Osteoblast (primary cell): ENCODE results near the gene DCAF12. TPM values are rescaled to one million over a fixed set of nuclear protein-coding genes. Genes with fewer than 3 reads are reported as not detected.
A peak's percentile ranks its signal among the peaks of the same experiment; 100 is the strongest.

ENCODE experiments used
- DNase-seq: peaks from one replicate; pipeline ENCODE4 v3.0.0; 2011; ENCODE audit warnings: low spot score, mixed read lengths; ENCODE audit not compliant: insufficient read length; ENCODE audit errors: missing footprints
- H2AFZ ChIP-seq: 2 replicates; pipeline ENCODE4 v1.6.0; 2011; ENCODE audit warnings: mild to moderate bottlenecking, low read length
- H3K27ac ChIP-seq: 2 replicates; pipeline ENCODE4 v1.5.1; 2011; ENCODE audit warnings: mild to moderate bottlenecking, low read depth, low read length, moderate library complexity
- H3K27me3 ChIP-seq: 2 replicates; pipeline ENCODE4 v1.6.0; 2012; ENCODE audit warnings: mild to moderate bottlenecking, control low read depth, inconsistent platforms, low read length, moderate library complexity; ENCODE audit not compliant: insufficient read depth
- H3K36me3 ChIP-seq: 2 replicates; pipeline ENCODE4 v1.5.1; 2011; ENCODE audit warnings: mild to moderate bottlenecking, low read length, control low read depth, moderate library complexity; ENCODE audit not compliant: insufficient read depth
- H3K4me1 ChIP-seq: 2 replicates; pipeline ENCODE4 v1.5.1; 2011; ENCODE audit warnings: mild to moderate bottlenecking, low read length, control low read depth, moderate library complexity; ENCODE audit not compliant: insufficient read depth
- H3K4me2 ChIP-seq: 2 replicates; pipeline ENCODE4 v1.6.0; 2011; ENCODE audit warnings: mild to moderate bottlenecking, low read length; ENCODE audit not compliant: insufficient read depth
- H3K4me3 ChIP-seq: fragments of 200-600 bp; sonication (generic); 3 replicates; pipeline ENCODE4 v1.5.1; 2012; ENCODE audit warnings: mild to moderate bottlenecking, low read length, inconsistent platforms; ENCODE audit not compliant: insufficient read depth
- H3K79me2 ChIP-seq: 2 replicates; pipeline ENCODE4 v1.6.0; 2012; ENCODE audit warnings: mild to moderate bottlenecking, low read length, control low read depth, inconsistent platforms; ENCODE audit not compliant: insufficient read depth
- H3K9me3 ChIP-seq: 2 replicates; pipeline ENCODE4 v1.5.1; 2011; ENCODE audit warnings: low read depth, low read length, control low read depth
- H4K20me1 ChIP-seq: 2 replicates; pipeline ENCODE4 v1.6.0; 2012; ENCODE audit warnings: mild to moderate bottlenecking, low read length, control low read depth; ENCODE audit not compliant: insufficient read depth
- total RNA-seq: library from RNA; depleted of rRNA; stranded (reverse); fragments of >200 nt; gene quantifications from 2 replicates; pipeline ENCODE4 v1.2.3, GENCODE V29; 2012
- TF ChIP-seq, protein P1 (sequence below): IDR thresholded peaks from 2 replicates; pipeline ENCODE4 v1.5.1; 2011; ENCODE audit warnings: mild to moderate bottlenecking, low read depth, low read length, moderate library complexity; ENCODE audit errors: extremely low read depth

The DCAF12 gene
- total RNA-seq, 1 donor: 21.4 TPM

DNA sequence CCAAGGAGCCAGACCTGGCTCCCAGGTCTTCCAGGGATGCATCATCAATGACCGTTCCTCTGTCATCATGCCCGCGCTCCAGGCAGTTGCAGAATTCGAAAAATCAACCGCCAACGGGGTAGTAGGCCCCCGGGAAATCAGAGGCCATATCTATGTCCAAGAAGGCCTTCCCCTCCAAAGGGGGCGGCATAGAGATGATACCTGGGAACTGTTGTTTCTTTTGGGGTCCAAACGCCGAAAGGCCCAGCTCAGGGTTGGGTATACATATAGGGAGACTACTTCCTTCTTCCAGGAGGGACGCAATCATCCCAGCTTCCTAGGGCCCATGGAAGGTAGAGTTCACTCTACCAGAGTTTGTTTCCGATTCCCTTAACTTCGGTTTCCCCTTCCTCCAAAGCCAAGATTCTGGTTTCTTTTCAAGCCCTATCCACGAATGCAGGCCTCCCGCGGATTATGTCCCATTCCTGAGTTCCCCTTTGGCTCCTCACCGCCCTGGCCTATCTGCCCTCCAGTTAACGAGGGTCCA is 754 bp downstream of the DCAF12 start:
- Histone ChIP-seq H2AFZ (peak overlapping the region; percentile 97), H3K4me1 (peaks cover 16% of the 10 kb centered on the region), H3K4me3 (peak overlapping the region; percentile 98), H3K27ac (peak overlapping the region; percentile 90), H3K36me3 (peaks cover 23% of the 10 kb centered on the region), H3K27me3 (no peaks in the 10 kb centered on the region), H3K9me3 (no peaks in the 10 kb centered on the region), H3K79me2 (peaks cover 56% of the 10 kb centered on the region), H3K4me2 (peak overlapping the region; percentile 99), H4K20me1 (peaks cover 10% of the 10 kb centered on the region)
- peak; percentile 77 for DNase-seq
- TF ChIP-seq, protein P1, sequence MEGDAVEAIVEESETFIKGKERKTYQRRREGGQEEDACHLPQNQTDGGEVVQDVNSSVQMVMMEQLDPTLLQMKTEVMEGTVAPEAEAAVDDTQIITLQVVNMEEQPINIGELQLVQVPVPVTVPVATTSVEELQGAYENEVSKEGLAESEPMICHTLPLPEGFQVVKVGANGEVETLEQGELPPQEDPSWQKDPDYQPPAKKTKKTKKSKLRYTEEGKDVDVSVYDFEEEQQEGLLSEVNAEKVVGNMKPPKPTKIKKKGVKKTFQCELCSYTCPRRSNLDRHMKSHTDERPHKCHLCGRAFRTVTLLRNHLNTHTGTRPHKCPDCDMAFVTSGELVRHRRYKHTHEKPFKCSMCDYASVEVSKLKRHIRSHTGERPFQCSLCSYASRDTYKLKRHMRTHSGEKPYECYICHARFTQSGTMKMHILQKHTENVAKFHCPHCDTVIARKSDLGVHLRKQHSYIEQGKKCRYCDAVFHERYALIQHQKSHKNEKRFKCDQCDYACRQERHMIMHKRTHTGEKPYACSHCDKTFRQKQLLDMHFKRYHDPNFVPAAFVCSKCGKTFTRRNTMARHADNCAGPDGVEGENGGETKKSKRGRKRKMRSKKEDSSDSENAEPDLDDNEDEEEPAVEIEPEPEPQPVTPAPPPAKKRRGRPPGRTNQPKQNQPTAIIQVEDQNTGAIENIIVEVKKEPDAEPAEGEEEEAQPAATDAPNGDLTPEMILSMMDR: no peak

DNA sequence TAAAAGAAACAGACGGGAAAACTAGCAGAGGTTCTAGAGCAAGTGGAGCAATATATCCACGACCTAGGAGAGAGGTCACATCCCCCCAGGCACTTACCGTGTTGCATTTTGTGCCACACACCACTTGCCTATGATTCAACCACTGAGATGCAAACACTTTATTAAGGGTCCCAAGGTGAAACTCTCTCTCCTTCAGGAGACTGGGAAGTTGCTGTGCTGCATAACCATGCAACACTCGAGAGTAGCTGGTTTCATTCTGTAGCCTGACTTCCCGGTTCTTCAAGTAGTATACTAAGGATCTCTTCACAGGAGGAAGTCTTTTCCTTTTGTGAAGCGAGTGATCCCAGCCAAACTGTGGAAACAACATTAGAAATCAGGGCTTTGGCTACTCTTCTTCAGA is 1.6 kb downstream of the DCAF12 start:
- peak overlapping the region; percentile 99 for H3K4me2 ChIP-seq
- peaks cover 16% of the 10 kb centered on the region for H3K4me1 ChIP-seq
- no peaks in the 10 kb centered on the region for H3K9me3 ChIP-seq
- peak overlapping the region; percentile 98 for H3K4me3 ChIP-seq
- peaks cover 63% of the 10 kb centered on the region for H3K79me2 ChIP-seq
- H2AFZ ChIP-seq: no peak overlapping the region
- peaks cover 23% of the 10 kb centered on the region for H3K36me3 ChIP-seq
- peaks cover 10% of the 10 kb centered on the region for H4K20me1 ChIP-seq
- DNase-seq: peak; percentile 29
- no peaks in the 10 kb centered on the region for H3K27me3 ChIP-seq
- H3K27ac ChIP-seq: peak overlapping the region; percentile 90
- TF ChIP-seq, protein P1: no peak

DNA sequence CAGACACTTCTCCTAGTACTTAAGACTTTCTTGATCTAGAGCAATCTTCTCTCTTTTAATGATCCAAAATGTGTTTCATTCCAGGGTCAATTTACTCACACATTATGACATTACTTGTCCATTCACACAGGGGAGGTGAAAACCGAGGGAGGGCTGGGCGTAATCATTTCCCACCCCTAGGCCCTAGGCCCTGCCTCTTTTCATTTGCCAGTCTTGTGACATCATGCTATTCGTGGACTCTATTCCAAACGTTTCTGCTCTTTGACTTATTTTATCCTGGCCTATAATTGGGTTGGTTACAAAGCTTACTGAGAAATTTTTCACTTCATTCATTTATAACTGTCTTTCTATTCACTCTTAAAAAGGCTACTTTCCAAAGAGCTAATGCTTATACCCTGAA is 2.4 kb downstream of the DCAF12 start:
- Histone ChIP-seq H3K79me2 (peaks cover 72% of the 10 kb centered on the region), H3K4me1 (peaks cover 16% of the 10 kb centered on the region), H3K36me3 (peaks cover 28% of the 10 kb centered on the region), H3K27ac (peak overlapping the region; percentile 4), H3K27me3 (no peaks in the 10 kb centered on the region), H3K9me3 (no peaks in the 10 kb centered on the region), H2AFZ (no peak overlapping the region), H3K4me2 (peak overlapping the region; percentile 99), H4K20me1 (peaks cover 10% of the 10 kb centered on the region), H3K4me3 (no peak overlapping the region)
- TF ChIP-seq, protein P1: no peak
- peak; percentile 58 for DNase-seq

DNA sequence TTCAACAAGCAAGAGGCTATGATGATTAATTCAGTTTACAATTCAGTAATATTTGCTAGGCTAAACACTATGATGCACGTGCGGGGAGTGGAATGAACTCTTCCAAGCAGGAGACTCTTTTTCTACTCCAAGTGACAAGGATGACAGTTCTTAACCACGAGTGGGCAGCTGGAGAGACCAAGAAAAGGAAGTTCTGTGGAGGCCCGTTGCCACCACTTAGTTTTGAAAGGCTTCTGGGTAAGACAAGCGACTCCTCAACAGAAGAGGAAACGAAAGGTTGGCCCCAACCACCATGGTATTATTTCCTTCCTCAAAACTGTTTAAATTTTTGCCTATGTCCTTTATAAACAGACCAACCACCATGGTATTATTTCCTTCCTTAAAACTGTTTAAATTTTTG is 2.8 kb downstream of the DCAF12 start:
- H3K9me3 ChIP-seq: no peaks in the 10 kb centered on the region
- no peak overlapping the region for H2AFZ ChIP-seq
- no peak for DNase-seq
- TF ChIP-seq, protein P1: no peak
- peaks cover 16% of the 10 kb centered on the region for H3K4me1 ChIP-seq
- H3K36me3 ChIP-seq: peaks cover 31% of the 10 kb centered on the region
- H3K27me3 ChIP-seq: no peaks in the 10 kb centered on the region
- H3K4me3 ChIP-seq: no peak overlapping the region
- H3K27ac ChIP-seq: peak overlapping the region; percentile 4
- H3K79me2 ChIP-seq: peaks cover 75% of the 10 kb centered on the region
- peaks cover 10% of the 10 kb centered on the region for H4K20me1 ChIP-seq
- H3K4me2 ChIP-seq: peak overlapping the region; percentile 21
